Fibroblast of lung (primary cell): Measurements from ENCODE around the gene LCLAT1.

Source experiments
- CTCF ChIP-seq, 2 donors: IDR thresholded peaks in 1 of 2; conservative IDR thresholded peaks in 1 of 2; 1 replicate in 1 of 2; 2 replicates in 1 of 2; pipeline ENCODE4 v1.5.1; 2011 to 2012; ENCODE audit warnings: low read length in 2 of 2, control low read depth in 1 of 2, inconsistent platforms in 1 of 2, low read depth in 1 of 2, mild to moderate bottlenecking in 1 of 2
- EZH2 ChIP-seq: IDR thresholded peaks from 2 replicates; pipeline ENCODE4 v1.5.1; 2012; ENCODE audit warnings: low read length, control low read depth, mild to moderate bottlenecking; ENCODE audit errors: missing control alignments

GRCh38 chr2:30691948-30692828 is 245.1 kb downstream of the LCLAT1 start:
- TF ChIP-seq CTCF (conservative IDR thresholded peaks at IDR 0.05 in 1 of 2, IDR thresholded peaks at IDR 0.05 in 1 of 2; ENCODE audit: low read depth in 1 of 2, low read length in 2 of 2) = peak; percentile 27 to 32
- no peak for TF ChIP-seq EZH2
